NB4 (cell line): ENCODE results near the gene CPNE5.

ENCODE experiments used
- DNase-seq: peaks from one replicate; pipeline ENCODE4 v3.0.0; 2010; ENCODE audit warnings: low read depth
- H3K4me3 ChIP-seq: one replicate; pipeline ENCODE4 v1.5.1; 2011; ENCODE audit warnings: mild to moderate bottlenecking, low read depth, low read length, moderate library complexity
- MYC ChIP-seq: IDR thresholded peaks from 2 replicates; pipeline ENCODE4 v1.6.1; 2011; ENCODE audit warnings: low read depth, low read length
- POLR2A ChIP-seq: IDR thresholded peaks from 2 replicates; pipeline ENCODE4 v1.6.1; 2011; ENCODE audit warnings: mild to moderate bottlenecking; ENCODE audit not compliant: insufficient read length; ENCODE audit errors: extremely low read depth
- TF ChIP-seq, protein P1 (sequence below): IDR thresholded peaks from one replicate; pipeline ENCODE4 v1.5.1; 2012; ENCODE audit warnings: low read depth, low read length
- TF ChIP-seq, protein P2 (sequence below): IDR thresholded peaks from 2 replicates; pipeline ENCODE4 v1.6.1; 2011; ENCODE audit warnings: low read depth, low read length

CPNE5 gene

DNA sequence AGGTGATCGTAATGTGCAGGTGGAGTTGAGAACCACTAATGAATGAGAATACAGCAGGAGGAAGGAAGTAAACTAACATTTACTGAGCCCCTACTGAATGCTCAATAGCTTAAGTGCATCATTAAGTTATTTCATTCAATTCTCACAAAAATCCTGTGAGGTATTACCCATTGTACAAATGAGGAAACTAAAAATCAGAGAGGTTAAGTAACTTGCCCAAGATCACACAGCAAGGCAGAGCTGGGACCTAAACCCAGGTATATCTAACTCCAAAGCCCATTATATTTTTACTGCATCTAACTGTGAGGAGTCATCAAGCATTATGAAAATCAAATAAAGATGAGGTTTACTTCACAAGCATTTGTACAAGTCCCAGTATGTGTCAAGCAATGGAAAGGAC is 35.3 kb downstream of the CPNE5 start:
- DNase-seq = no peak
- no peak overlapping the region for H3K4me3 ChIP-seq
- TF ChIP-seq MYC = no peak
- TF ChIP-seq, protein P1, sequence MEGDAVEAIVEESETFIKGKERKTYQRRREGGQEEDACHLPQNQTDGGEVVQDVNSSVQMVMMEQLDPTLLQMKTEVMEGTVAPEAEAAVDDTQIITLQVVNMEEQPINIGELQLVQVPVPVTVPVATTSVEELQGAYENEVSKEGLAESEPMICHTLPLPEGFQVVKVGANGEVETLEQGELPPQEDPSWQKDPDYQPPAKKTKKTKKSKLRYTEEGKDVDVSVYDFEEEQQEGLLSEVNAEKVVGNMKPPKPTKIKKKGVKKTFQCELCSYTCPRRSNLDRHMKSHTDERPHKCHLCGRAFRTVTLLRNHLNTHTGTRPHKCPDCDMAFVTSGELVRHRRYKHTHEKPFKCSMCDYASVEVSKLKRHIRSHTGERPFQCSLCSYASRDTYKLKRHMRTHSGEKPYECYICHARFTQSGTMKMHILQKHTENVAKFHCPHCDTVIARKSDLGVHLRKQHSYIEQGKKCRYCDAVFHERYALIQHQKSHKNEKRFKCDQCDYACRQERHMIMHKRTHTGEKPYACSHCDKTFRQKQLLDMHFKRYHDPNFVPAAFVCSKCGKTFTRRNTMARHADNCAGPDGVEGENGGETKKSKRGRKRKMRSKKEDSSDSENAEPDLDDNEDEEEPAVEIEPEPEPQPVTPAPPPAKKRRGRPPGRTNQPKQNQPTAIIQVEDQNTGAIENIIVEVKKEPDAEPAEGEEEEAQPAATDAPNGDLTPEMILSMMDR = no peak
- no peak for TF ChIP-seq POLR2A
- TF ChIP-seq, protein P2, sequence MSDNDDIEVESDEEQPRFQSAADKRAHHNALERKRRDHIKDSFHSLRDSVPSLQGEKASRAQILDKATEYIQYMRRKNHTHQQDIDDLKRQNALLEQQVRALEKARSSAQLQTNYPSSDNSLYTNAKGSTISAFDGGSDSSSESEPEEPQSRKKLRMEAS = no peak

DNA sequence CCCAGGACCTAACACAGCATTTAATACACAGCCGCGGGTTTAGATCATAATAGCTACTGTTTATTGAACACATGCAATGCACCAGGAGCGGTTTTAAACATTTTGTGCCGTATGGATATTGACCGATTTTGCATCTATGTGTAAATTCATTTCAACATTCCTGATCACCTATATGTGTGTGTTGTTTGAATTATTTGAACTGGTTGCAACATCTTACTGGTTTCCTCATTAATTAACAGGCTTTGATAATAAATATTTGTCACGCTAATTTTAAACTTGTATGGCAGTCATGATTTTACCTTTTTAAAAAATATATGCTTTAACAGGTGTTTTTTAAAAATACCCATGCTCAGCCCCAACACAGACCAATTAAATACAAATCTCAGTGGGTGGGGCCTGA is 35.8 kb downstream of the CPNE5 start:
- no peak for TF ChIP-seq POLR2A
- DNase-seq = no peak
- no peak overlapping the region for H3K4me3 ChIP-seq

DNA sequence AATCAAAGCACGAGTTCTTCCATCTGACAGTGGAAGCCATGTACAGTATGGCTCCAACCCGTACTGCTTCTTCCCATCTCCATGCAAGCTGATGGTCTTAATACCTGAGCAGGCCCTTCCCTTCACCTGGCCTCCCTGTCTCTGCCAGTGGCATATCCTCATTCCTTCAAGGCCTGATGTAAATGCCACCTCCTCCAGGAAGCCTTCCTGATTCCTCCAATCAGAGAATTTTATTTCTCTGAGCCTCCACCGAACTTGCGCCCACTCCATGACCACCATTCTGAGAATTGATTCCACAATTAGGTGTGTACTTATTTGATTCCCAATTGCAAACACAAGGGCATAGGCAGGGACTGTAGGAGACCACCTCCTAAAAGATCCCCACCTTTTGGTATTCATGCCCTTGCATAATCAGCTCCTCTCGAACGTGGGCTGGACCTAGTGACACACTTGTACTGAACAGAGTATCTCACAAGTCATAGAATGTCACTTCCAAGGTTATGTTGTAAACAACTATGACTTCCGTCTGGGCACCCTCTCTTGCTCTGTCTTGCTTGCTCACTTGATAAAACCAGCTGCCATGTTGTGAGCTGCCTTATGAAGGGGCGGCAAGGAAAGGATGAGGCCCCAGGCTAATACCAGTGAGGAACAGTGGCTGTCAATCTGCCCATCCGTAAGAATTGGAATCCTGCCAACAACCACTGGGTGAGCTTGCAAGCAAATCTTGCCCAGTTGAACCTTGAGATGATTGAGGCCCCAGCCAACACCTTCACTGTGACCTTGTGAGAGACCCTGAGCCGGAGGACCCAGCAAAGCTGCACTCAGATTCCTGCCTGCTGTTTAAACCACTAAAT is 38.8 kb downstream of the CPNE5 start:
- DNase-seq = no peak
- TF ChIP-seq POLR2A (no peak), MYC (no peak)
- TF ChIP-seq, protein P2 = no peak
- TF ChIP-seq, protein P1 = no peak
- H3K4me3 ChIP-seq = no peak overlapping the region

DNA sequence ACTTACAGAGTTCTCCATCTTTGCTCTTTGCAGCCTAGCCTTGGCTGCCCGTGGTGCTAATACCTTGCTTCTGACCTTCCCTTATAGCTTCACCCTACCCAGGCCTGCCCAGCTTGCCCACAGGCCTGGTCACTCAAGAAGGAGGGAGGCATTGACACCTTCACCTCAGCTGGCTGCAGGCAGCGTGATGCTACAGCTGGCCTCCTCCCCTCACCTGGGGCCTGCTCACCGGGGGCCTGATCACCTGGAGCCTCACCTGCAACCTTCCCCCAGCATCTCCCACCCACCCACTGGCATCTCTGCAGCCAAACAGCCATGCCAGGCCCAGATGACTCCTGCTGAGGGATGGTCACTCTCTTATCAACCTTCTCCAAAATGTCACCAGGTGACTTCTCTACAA is 40.4 kb downstream of the CPNE5 start:
- DNase-seq = no peak
- no peak overlapping the region for H3K4me3 ChIP-seq
- TF ChIP-seq MYC (no peak), POLR2A (no peak)
- TF ChIP-seq, protein P1 = no peak
- TF ChIP-seq, protein P2 = no peak

DNA sequence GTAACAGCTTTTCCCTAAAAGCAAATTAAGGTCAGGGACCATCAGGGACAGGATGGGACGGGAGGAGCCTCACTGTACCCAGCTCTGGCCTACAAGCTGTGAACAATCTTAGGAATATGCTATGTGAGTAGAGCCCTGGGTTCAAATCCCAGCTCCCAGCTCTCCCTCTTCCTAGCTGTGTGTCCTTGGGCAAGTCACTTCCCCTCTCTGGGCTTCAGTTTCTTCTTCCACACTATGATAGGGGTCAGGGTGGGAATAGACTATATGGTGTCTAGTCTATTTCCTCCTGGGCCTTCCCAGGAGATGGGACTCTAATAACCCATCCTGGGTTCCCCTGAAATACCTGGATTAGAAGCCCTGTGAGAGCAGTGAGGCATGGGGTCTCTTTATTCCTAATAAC is 41.6 kb downstream of the CPNE5 start:
- TF ChIP-seq, protein P1 = no peak
- TF ChIP-seq, protein P2 = no peak
- TF ChIP-seq MYC (no peak), POLR2A (no peak)
- H3K4me3 ChIP-seq = no peak overlapping the region
- DNase-seq = no peak

GRCh38 chr6:36797055-36797454 is 42.2 kb downstream of the CPNE5 start:
- DNase-seq = no peak
- H3K4me3 ChIP-seq = no peak overlapping the region
- TF ChIP-seq, protein P1 = no peak
- no peak for TF ChIP-seq POLR2A
- TF ChIP-seq, protein P2 = no peak
- TF ChIP-seq MYC = no peak
